Measurements from ENCODE around the gene ARL14EPL. TPM values are rescaled to one million over a fixed set of nuclear protein-coding genes. Genes with fewer than 3 reads are reported as not detected.

Gene ARL14EPL
- total RNA-seq, 1 experiment from 2014 or later = not detected

DNA sequence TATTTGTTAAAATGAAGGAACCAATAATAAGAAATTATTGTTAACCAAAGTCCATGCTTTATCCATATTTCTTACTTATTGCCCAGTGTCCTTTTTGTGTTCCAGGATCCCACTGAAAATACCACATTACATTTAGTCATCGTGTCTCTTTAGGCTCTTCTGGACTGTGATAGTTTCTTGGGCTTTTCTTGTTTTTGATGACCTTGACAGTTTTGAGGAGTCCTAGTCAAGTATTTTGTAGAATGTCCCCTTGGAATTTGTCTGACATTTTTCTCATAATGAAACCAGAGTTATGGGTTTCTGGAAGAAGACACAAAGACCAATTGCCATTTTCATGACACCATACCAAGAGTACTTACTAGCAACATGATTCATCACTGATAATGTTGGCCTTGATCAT, 38.9 kb downstream of the ARL14EPL start:
- POLR2A ChIA-PET (ENCODE audit: low non-redundant PET) = no interaction called here
- Histone ChIP-seq H3K4me3 (ENCODE audit: low read depth, low read length, poor library complexity, severe bottlenecking) (no peak overlapping the region), H3K4me1 (ENCODE audit: insufficient read depth, low read length, poor library complexity, severe bottlenecking) (no peaks in the 10 kb centered on the region), H3K27me3 (replicated peaks; ENCODE audit: insufficient read depth, low read depth, low read length, poor library complexity) (peaks cover 5% of the 10 kb centered on the region), H3K27ac (ENCODE audit: low read depth, low read length, poor library complexity, severe bottlenecking) (no peak overlapping the region), H3K9me3 (ENCODE audit: low read depth, low read length, poor library complexity, severe bottlenecking) (no peaks in the 10 kb centered on the region), H3K36me3 (ENCODE audit: insufficient read depth, low read length, poor library complexity, severe bottlenecking) (no peaks in the 10 kb centered on the region)
- CTCF ChIA-PET = no interaction called here
- TF ChIP-seq, protein P1, sequence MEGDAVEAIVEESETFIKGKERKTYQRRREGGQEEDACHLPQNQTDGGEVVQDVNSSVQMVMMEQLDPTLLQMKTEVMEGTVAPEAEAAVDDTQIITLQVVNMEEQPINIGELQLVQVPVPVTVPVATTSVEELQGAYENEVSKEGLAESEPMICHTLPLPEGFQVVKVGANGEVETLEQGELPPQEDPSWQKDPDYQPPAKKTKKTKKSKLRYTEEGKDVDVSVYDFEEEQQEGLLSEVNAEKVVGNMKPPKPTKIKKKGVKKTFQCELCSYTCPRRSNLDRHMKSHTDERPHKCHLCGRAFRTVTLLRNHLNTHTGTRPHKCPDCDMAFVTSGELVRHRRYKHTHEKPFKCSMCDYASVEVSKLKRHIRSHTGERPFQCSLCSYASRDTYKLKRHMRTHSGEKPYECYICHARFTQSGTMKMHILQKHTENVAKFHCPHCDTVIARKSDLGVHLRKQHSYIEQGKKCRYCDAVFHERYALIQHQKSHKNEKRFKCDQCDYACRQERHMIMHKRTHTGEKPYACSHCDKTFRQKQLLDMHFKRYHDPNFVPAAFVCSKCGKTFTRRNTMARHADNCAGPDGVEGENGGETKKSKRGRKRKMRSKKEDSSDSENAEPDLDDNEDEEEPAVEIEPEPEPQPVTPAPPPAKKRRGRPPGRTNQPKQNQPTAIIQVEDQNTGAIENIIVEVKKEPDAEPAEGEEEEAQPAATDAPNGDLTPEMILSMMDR (conservative IDR thresholded peaks at IDR 0.05; ENCODE audit: low read depth, low read length) = no peak
- no peak for TF ChIP-seq EZH2 (IDR thresholded peaks at IDR 0.05; ENCODE audit: borderline replicate concordance, low read depth, low read length, poor library complexity, severe bottlenecking)
- BruUV-seq (replicated peaks) = no TSS peak
- intact Hi-C loops (cut with micrococcal nuclease; ENCODE audit: unreplicated experiment) = no loop called here
- DNase-seq (ENCODE audit: low spot score) = no peak

DNA sequence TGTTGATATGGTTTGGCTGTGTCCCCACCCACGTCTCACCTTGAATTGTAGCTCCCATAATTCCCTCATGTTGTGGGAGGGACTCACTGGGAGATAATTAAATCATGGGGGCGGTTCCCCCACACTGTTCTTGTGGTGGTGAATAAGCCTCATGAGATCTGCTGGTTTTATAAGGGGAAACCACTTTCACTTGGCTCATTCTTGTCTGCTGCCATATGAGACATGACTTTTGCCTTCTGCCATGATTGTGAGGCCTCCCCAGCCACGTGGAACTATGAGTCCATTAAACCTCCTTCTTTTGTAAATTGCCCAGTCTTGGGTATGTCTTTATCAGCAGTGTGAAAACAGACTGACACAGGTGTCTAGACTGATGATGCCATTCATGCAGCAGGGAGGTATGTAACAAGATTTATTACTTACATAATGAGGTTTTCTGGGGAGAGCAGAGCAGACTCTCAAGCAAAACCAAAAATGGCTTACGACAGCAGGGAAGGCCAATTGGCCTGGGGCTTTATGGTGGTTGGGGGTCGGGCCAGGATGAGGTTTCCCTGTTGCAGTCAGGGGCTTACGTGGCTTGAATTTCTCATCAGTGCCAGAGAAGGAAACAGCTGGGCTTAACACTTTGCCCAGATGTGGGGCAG, 43.0 kb downstream of the ARL14EPL start:
- Histone ChIP-seq H3K27me3 (replicated peaks; ENCODE audit: insufficient read depth, low read depth, low read length, poor library complexity) (peaks cover 5% of the 10 kb centered on the region), H3K27ac (ENCODE audit: low read depth, low read length, poor library complexity, severe bottlenecking) (no peak overlapping the region), H3K4me1 (ENCODE audit: insufficient read depth, low read length, poor library complexity, severe bottlenecking) (no peaks in the 10 kb centered on the region), H3K4me3 (ENCODE audit: low read depth, low read length, poor library complexity, severe bottlenecking) (no peak overlapping the region), H3K9me3 (ENCODE audit: low read depth, low read length, poor library complexity, severe bottlenecking) (no peaks in the 10 kb centered on the region), H3K36me3 (ENCODE audit: insufficient read depth, low read length, poor library complexity, severe bottlenecking) (no peaks in the 10 kb centered on the region)
- TF ChIP-seq, protein P1 (conservative IDR thresholded peaks at IDR 0.05; ENCODE audit: low read depth, low read length) = no peak
- TF ChIP-seq EZH2 (IDR thresholded peaks at IDR 0.05; ENCODE audit: borderline replicate concordance, low read depth, low read length, poor library complexity, severe bottlenecking) = no peak
- ChIA-PET CTCF (no interaction called here), POLR2A (ENCODE audit: low non-redundant PET) (no interaction called here)
- intact Hi-C loops (cut with micrococcal nuclease; ENCODE audit: unreplicated experiment) = no loop called here
- BruUV-seq (replicated peaks) = no TSS peak
- DNase-seq (ENCODE audit: low spot score) = no peak

DNA sequence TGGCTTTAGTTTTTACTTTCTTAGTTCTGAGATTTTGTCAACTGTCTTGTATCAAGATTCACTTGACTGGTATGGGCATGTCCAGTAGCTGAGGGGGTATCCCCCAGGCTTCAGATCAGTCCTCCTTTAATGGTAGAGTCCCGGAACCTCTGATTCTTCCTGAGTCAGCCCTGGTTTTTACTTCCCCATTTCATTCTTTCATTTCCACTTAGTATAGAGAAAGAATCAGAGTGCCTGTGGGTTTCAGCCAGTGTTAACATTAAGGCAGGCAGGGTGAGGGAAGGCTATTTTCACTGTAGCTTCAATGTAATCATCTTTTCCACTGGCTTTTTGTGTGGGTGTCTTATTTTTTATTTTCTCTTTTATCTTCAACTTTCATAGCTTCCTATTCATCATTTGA, 44.2 kb downstream of the ARL14EPL start:
- POLR2A ChIA-PET (ENCODE audit: low non-redundant PET) = no interaction called here
- Histone ChIP-seq H3K9me3 (ENCODE audit: low read depth, low read length, poor library complexity, severe bottlenecking) (no peaks in the 10 kb centered on the region), H3K27me3 (replicated peaks; ENCODE audit: insufficient read depth, low read depth, low read length, poor library complexity) (peaks cover 5% of the 10 kb centered on the region), H3K4me3 (ENCODE audit: low read depth, low read length, poor library complexity, severe bottlenecking) (no peak overlapping the region), H3K27ac (ENCODE audit: low read depth, low read length, poor library complexity, severe bottlenecking) (no peak overlapping the region), H3K36me3 (ENCODE audit: insufficient read depth, low read length, poor library complexity, severe bottlenecking) (no peaks in the 10 kb centered on the region), H3K4me1 (ENCODE audit: insufficient read depth, low read length, poor library complexity, severe bottlenecking) (no peaks in the 10 kb centered on the region)
- intact Hi-C loops (cut with micrococcal nuclease; ENCODE audit: unreplicated experiment) = no loop called here
- TF ChIP-seq, protein P1 (conservative IDR thresholded peaks at IDR 0.05; ENCODE audit: low read depth, low read length) = no peak
- TF ChIP-seq EZH2 (IDR thresholded peaks at IDR 0.05; ENCODE audit: borderline replicate concordance, low read depth, low read length, poor library complexity, severe bottlenecking) = no peak
- no peak for DNase-seq (ENCODE audit: low spot score)
- no TSS peak for BruUV-seq (replicated peaks)
- CTCF ChIA-PET = no interaction called here

Measured in A673 (cell line).